Psoas muscle (tissue), 8 donors: ENCODE data around the gene SLC30A3. TPM values are rescaled to one million over a fixed set of nuclear protein-coding genes. Genes with fewer than 3 reads are reported as not detected.

ENCODE experiments used
- ATAC-seq, 4 donors: fragments of 200-7000 bp; cut with Tn5 transposase; one replicate each; pipeline ENCODE4 v1.9.1; 2020; ENCODE audit warnings: moderate library complexity in 3 of 4, mild to moderate bottlenecking in 2 of 4
- DNase-seq, 2 donors: peaks; one replicate each; pipeline ENCODE4 v3.0.0-alpha.2; 2020
- H3K27ac ChIP-seq: fragments of 200-600 bp; one replicate; pipeline ENCODE4 v1.8.0; 2022
- H3K27me3 ChIP-seq, 3 donors: fragments of 200-600 bp in 1 of 3; one replicate each; pipeline versions ENCODE4 v1.6.1 to v1.8.0; 2013 to 2022; ENCODE audit warnings: low read length in 2 of 3, mild to moderate bottlenecking in 2 of 3, moderate library complexity in 1 of 3; ENCODE audit not compliant: insufficient read depth in 3 of 3
- H3K36me3 ChIP-seq, 2 donors: fragments of 200-600 bp in 1 of 2; one replicate each; pipeline versions ENCODE4 v1.6.1 to v1.8.0; 2013 to 2022; ENCODE audit warnings: low read depth in 1 of 2, mild to moderate bottlenecking in 1 of 2, moderate library complexity in 1 of 2; ENCODE audit not compliant: insufficient read depth in 1 of 2
- H3K4me1 ChIP-seq: fragments of 200-600 bp; one replicate; pipeline ENCODE4 v1.8.0; 2022
- H3K4me3 ChIP-seq: fragments of 200-600 bp; one replicate; pipeline ENCODE4 v1.8.0; 2022; ENCODE audit warnings: mild to moderate bottlenecking
- H3K9me3 ChIP-seq: fragments of 200-600 bp; one replicate; pipeline ENCODE4 v1.8.0; 2022
- WGBS, 3 donors: extraction: QIAGEN DNeasy Blood & Tissue Kit; methylation state at CpG; one replicate each; pipeline versions ENCODE4 v1.1.6 to v1.1.7; 2013; 5-methylcytosine and 5-hydroxymethylcytosine counted together
- intact Hi-C, 2 donors: fragments of 100-400 bp; cut with DNase I; formaldehyde crosslinking; loops; one replicate each; pipeline versions ENCODE4 v1.11.0 to v1.14.2; 2022
- polyA plus RNA-seq, 3 donors: library from polyadenylated mRNA; stranded (reverse); fragments of 200-250 nt; gene quantifications; one replicate each; pipeline ENCODE4 v1.2.3, GENCODE V29; 2013
- total RNA-seq, 4 donors: library from RNA; stranded (reverse); fragmentation: NEBNext Ultra II Directional in 2 of 4; extraction: Animal tissue kit (Norgen Biotek cat#: 25700) in 2 of 4; gene quantifications; one replicate each; pipeline versions ENCODE4 v1.2.1 to v1.2.4, GENCODE V29; 2021 to 2023
- TF ChIP-seq, protein P1 (sequence below): fragments of 200-600 bp; IDR thresholded peaks from one replicate; pipeline ENCODE4 v1.8.0; 2022; ENCODE audit warnings: antibody characterized with exemption
- donor health status: healthy with polysubstance abuse.
- donor health status: DM: no; HTN: no; CAD: no; lungs with moderate emphysema.
- donor health status: Bipolar disorder and iron deficiency.
- donor health status: healthy.
- donor health status: DM: yes; HTN: yes; CAD: no.
- donor health status: DM: no; HTN: no; CAD: no.
- donor health status: DM: no; HTN: no; CAD: no.
- donor health status: DM: yes; HTN: yes; CAD: no.

SLC30A3 gene
- total and polyA plus RNA-seq, 7 donors: 0.03 to 0.92 (median 0.13) TPM; not detected in 1

DNA sequence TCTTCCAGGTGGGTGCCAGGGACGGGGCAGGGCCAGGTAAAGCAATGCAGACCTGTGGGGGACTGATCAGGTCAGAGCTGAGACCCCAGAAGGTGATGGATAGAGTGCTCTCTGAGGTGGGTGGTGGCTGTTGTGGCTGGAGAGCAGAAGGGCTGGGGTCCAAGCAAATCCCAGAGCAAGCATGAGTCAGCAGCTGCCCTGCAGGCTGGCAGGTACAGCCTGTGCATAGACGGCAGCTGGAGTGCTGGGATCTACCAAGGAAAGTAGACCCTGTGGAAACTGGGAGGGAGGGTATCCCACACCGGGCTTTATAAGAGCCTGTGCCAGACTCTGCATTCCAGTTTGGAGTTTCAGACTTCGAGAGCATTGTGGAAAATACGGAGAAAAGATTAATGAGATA, 20.0 kb upstream of the SLC30A3 start:
- ATAC-seq: peak; percentile 69 to 74 (median 72)
- peaks cover 33% of the 10 kb centered on the region for H3K4me1 ChIP-seq
- peak overlapping the region; percentile 93 for H3K27ac ChIP-seq
- 14 to 28% (median 20%) methylated on average over 5 of the region's 5 CpGs for WGBS, 3 donors
- no peaks in the 10 kb centered on the region for H3K9me3 ChIP-seq
- H3K4me3 ChIP-seq: peak overlapping the region; percentile 71
- no peaks in the 10 kb centered on the region for H3K27me3 ChIP-seq
- H3K36me3 ChIP-seq: peaks cover 0 to 21% of the 10 kb centered on the region in 2 donors
- peak; percentile 53 to 86 for DNase-seq
- intact Hi-C loops: loop anchor here in 1 of 2 donors (10.0 kb wide), 1 partner anchor 188 kb away; no protein-coding TSS in a partner anchor
- TF ChIP-seq, protein P1, sequence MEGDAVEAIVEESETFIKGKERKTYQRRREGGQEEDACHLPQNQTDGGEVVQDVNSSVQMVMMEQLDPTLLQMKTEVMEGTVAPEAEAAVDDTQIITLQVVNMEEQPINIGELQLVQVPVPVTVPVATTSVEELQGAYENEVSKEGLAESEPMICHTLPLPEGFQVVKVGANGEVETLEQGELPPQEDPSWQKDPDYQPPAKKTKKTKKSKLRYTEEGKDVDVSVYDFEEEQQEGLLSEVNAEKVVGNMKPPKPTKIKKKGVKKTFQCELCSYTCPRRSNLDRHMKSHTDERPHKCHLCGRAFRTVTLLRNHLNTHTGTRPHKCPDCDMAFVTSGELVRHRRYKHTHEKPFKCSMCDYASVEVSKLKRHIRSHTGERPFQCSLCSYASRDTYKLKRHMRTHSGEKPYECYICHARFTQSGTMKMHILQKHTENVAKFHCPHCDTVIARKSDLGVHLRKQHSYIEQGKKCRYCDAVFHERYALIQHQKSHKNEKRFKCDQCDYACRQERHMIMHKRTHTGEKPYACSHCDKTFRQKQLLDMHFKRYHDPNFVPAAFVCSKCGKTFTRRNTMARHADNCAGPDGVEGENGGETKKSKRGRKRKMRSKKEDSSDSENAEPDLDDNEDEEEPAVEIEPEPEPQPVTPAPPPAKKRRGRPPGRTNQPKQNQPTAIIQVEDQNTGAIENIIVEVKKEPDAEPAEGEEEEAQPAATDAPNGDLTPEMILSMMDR: no peak

DNA sequence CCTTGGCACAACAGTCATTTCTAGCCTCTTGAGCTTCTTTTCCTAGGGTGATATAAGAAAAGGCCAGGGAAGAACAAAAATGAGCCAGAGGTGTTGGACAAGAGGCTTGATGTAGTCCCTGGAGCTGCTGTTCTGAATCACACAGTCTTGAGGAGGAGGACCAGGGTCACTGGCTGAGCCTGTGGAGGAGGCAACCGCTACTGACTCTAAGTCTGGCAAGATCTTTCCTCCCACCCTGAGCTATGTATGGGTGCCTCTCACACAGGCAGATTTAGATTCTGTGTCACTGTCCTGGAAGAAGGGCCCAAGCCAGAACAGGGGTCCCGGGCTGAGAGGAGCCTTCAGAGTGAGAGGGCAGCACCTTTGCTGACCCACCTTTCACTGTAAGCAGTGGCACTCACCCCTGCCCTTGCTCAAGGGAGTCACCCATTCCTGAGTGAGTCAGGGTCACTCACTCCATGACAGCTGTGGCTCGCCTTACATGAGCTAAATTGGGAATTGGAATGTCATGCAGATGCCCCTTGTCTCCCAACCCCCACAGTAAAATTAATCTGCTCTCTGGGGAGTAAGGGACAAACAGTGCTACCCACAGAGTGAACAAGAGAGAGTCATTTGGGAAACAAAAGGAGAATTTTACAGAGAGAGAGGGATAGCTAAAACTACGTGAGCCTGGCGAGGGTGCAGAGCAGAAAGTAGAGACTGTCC, 19.2 kb upstream of the SLC30A3 start, which contains the start of gene TRIM54:
Gene TRIM54 (plus strand): TSS at position 575 of the 705 bp plus-strand sequence. CDS start 303 bp downstream, outside the sequence.
- Histone ChIP-seq H3K4me3 (peak within 1 kb of the TSS; percentile 71), H3K4me1 (peaks cover 24% of the 10 kb centered on the region), H3K9me3 (no peaks in the 10 kb centered on the region), H3K27me3 (no peaks in the 10 kb centered on the region), H3K36me3 (peaks cover 0 to 13% of the 10 kb centered on the region in 2 donors), H3K27ac (peak within 1 kb of the TSS; percentile 93)
- WGBS, 3 donors: 15 to 25% (median 22%) methylated on average over 5 of the region's 5 CpGs
- ATAC-seq (peak; percentile 83 to 91 (median 87)), DNase-seq (peak; percentile 64 to 88)
- TF ChIP-seq, protein P1: no peak
- intact Hi-C loops: loop anchor here in 1 of 2 donors (10.0 kb wide), 1 partner anchor 187 kb away; no protein-coding TSS in a partner anchor

DNA sequence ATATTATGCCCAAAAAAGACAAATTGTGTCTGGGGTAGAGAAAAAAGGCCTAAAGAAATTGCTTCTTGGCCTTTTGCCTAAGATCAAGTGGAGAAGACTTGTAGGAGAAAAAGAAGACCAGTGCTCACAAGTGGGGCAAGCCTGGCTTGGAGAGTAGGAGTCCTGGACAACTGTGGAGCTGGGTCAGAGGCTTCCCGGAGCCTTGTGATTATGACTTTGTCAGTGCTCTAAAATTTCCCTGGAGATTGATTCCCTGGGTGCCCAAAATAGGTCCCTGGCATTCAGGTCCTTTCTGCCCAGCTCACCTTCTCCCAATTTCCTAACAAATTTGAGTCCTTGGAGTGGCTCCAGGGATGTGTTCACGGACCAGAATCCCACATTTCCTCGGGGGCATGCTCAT, 18.6 kb upstream of the SLC30A3 start:
- WGBS, 3 donors: 28 to 30% (median 28%) methylated on average over 3 of the region's 3 CpGs
- H3K4me1 ChIP-seq: peaks cover 18% of the 10 kb centered on the region
- ATAC-seq (peak; percentile 62 to 69 (median 66)), DNase-seq (peak in 1 of 2 donors; percentile 74)
- H3K27me3 ChIP-seq: no peaks in the 10 kb centered on the region
- peaks cover 0 to 8% of the 10 kb centered on the region in 2 donors for H3K36me3 ChIP-seq
- peak overlapping the region; percentile 71 for H3K4me3 ChIP-seq
- H3K27ac ChIP-seq: peak overlapping the region; percentile 93
- no peaks in the 10 kb centered on the region for H3K9me3 ChIP-seq
- intact Hi-C loops: loop anchor here in 1 of 2 donors (10.0 kb wide), 1 partner anchor 187 kb away; no protein-coding TSS in a partner anchor
- TF ChIP-seq, protein P1: no peak

DNA sequence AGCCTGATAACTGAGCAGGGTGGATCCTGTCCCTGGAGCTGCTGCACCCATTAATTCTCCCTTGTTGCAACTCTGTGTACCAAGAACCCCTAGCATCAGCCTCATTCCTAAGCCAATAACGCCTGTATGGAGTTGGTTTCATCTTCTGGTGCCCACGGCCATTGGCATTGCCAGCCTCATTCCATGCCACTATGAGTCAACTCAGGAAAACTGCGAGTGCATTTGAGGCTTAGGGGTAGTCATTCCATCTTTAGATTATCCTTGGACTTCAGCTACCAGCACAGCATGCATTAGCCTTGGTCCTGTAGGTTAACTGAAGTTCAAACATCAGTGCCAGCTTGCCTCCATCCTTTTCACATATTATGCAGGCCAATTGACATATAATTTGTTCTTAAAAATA, 18.0 kb upstream of the SLC30A3 start:
- Histone ChIP-seq H3K27ac (peak overlapping the region; percentile 93), H3K4me3 (peak overlapping the region; percentile 71), H3K9me3 (no peaks in the 10 kb centered on the region), H3K27me3 (no peaks in the 10 kb centered on the region), H3K4me1 (peaks cover 16% of the 10 kb centered on the region), H3K36me3 (peaks cover 0 to 5% of the 10 kb centered on the region in 2 donors)
- TF ChIP-seq, protein P1: no peak
- intact Hi-C loops: loop anchor here in 1 of 2 donors (10.0 kb wide), 1 partner anchor 186 kb away; no protein-coding TSS in a partner anchor
- 28 to 36% (median 29%) methylated on average over 3 of the region's 3 CpGs for WGBS, 3 donors
- DNase-seq: no peak
- peak in 3 of 4 donors; percentile 3 to 9 (median 6) for ATAC-seq
